Prostate gland (tissue), 2 donors: Measurements from ENCODE around the gene FAM193A.

Source experiments
- CTCF ChIP-seq, 4 experiments: fragments of 200-600 bp in 2 of 4; fragments of 450-650 bp in 2 of 4; sonication (generic) in 2 of 4; IDR thresholded peaks; 1 replicate in 3 of 4; 2 replicates in 1 of 4; pipeline ENCODE4 v1.5.1; 2016 to 2019; ENCODE audit warnings: antibody characterized with exemption in 4 of 4, mild to moderate bottlenecking in 2 of 4, moderate library complexity in 2 of 4
- POLR2A ChIP-seq: fragments of 450-650 bp; IDR thresholded peaks from one replicate; pipeline ENCODE4 v1.6.1; 2016; ENCODE audit warnings: antibody characterized with exemption, mild to moderate bottlenecking

- TF ChIP-seq CTCF (IDR thresholded peaks at IDR 0.05) = no peak
- TF ChIP-seq POLR2A = no peak
Measured at GRCh38 chr4:2497324-2497723, 39.1 kb upstream of the FAM193A start.
